ENCODE data around the gene PRSS21.

- TF ChIP-seq MAX (IDR thresholded peaks at IDR 0.05; ENCODE audit: low read depth, low read length) = no peak
- TF ChIP-seq ZSCAN29 (IDR thresholded peaks at IDR 0.05) = no peak
- no peak for TF ChIP-seq ZNF384 (IDR thresholded peaks at IDR 0.05; ENCODE audit: borderline replicate concordance, low read depth, low read length)
- no peak for TF ChIP-seq CTCF (IDR thresholded peaks at IDR 0.05 in 2 of 3, conservative IDR thresholded peaks at IDR 0.05 in 1 of 3; ENCODE audit: control insufficient read depth in 2 of 3, extremely low read depth in 1 of 3, insufficient read depth in 1 of 3, low read depth in 3 of 3, low read length in 3 of 3)
- TF ChIP-seq ATF3 (IDR thresholded peaks at IDR 0.05; ENCODE audit: borderline replicate concordance, extremely low read depth, low read depth, low read length) = no peak
- no peak for TF ChIP-seq TAF1 (IDR thresholded peaks at IDR 0.05; ENCODE audit: borderline replicate concordance, low read depth, low read length)
These were observed 18.3 kb upstream of the PRSS21 start for GRCh38 chr16:2798723-2799204.

Data from GM12878 (cell line).